AG04449 (cell line): ENCODE data around the gene SLX4IP.

ENCODE experiments used
- CTCF ChIA-PET: fragments of 350-600 bp; formaldehyde crosslinking; extraction: SDS; loops from one replicate; lab custom pipeline; 2021; ENCODE audit warnings: antibody characterized with exemption; lab: Yijun Ruan, JAX
- POLR2A ChIA-PET: fragments of 400-600, 350-600 bp; formaldehyde crosslinking; extraction: SDS; loops from one replicate; lab custom pipeline; 2020; ENCODE audit warnings: antibody characterized with exemption, inconsistent platforms; lab: Yijun Ruan, JAX
- DNase-seq: peaks from one replicate; pipeline ENCODE4 v3.0.0-alpha.2; 2010; ENCODE audit warnings: low read depth, low spot score
- H3K4me3 ChIP-seq: 2 replicates; pipeline ENCODE4 v1.5.1; 2011; ENCODE audit warnings: low read depth, mild to moderate bottlenecking, control low read depth, low read length
- CTCF ChIP-seq: IDR thresholded peaks from one replicate; pipeline ENCODE4 v1.5.1; 2011; ENCODE audit warnings: mild to moderate bottlenecking, moderate library complexity, low read length, control low read depth, inconsistent platforms; ENCODE audit not compliant: insufficient read depth; ENCODE audit errors: missing control alignments

Gene SLX4IP

DNA sequence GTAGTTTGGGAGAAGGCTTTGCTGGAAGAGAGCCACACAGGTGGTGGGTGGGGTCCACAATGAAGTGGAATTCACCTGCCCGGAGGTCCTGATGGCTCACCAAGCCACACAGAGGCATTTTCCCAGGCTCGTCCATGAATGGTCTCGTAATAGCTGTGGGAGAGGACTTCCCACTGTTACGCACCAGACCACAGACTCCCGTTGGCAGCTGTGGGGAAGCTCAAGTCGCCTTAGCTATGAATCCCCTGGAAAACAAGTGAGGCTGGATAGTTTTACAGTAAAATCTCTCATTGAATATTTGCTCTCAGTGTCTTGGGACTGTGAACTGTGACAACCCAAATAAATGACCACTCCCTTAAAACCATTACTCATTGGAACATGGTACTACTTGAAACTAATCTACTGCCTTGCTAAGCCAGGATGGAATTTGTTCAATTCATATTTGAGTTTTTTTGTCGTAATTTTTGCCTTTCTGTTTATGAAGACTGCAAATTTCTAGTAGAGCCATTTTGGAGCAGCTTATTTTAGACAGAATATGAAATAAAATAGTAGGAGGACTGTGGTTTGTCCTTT lies 159.3 kb downstream of the SLX4IP start:
- POLR2A ChIA-PET, result no interaction called here
- CTCF ChIA-PET, result no interaction called here
- no peak for DNase-seq
- no peak overlapping the region for H3K4me3 ChIP-seq
- TF ChIP-seq CTCF, result no peak

- no peak overlapping the region for H3K4me3 ChIP-seq
- TF ChIP-seq CTCF, result no peak
- ChIA-PET POLR2A (no interaction called here), CTCF (no interaction called here)
- no peak for DNase-seq
These were observed 160.2 kb downstream of the SLX4IP start for GRCh38 chr20:10595266-10595665.

GRCh38 chr20:10595985-10596384 lies 160.9 kb downstream of the SLX4IP start:
- CTCF ChIA-PET, result interaction anchor here (0.9 kb wide), 1 partner anchor 9 kb away, joined by 3 read pairs; no protein-coding TSS in a partner anchor
- POLR2A ChIA-PET, result interaction anchor here (0.7 kb wide), 1 partner anchor 13 kb away, joined by 3 read pairs; no protein-coding TSS in a partner anchor
- TF ChIP-seq CTCF, result no peak
- H3K4me3 ChIP-seq, result no peak overlapping the region
- DNase-seq, result no peak

DNA sequence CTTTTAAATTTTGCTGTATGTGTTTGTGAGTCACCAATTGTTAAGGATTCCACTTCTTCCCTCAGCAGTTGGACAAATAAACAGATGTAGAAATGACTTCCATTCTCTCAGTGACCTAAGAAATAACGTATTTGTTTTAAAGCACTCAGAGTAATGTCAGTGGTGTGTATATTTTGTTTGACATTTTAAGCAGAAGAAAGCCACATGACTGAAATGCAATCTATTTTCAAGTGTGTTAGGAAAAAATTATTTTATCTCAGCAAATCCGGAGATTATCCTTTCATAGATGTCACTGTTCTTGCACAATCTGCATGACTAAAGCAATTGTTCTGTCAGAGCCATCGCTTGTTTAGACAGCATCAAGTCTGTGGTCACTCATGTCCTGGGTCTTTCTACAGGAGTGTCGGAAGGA lies 161.6 kb downstream of the SLX4IP start:
- no peak overlapping the region for H3K4me3 ChIP-seq
- peak; percentile 44 for DNase-seq
- POLR2A ChIA-PET, result no interaction called here
- CTCF ChIA-PET, result interaction anchor here (0.9 to 1.0 kb wide), 2 partner anchors 14 kb away, joined by 3 to 4 read pairs; no protein-coding TSS in a partner anchor
- TF ChIP-seq CTCF, result no peak

- no peak overlapping the region for H3K4me3 ChIP-seq
- TF ChIP-seq CTCF, result no peak
- CTCF ChIA-PET, result interaction anchor here (0.9 to 1.0 kb wide), 2 partner anchors 13 to 15 kb away, joined by 3 to 4 read pairs; no protein-coding TSS in a partner anchor
- POLR2A ChIA-PET, result no interaction called here
- DNase-seq, result no peak
These were observed 162.5 kb downstream of the SLX4IP start for GRCh38 chr20:10597637-10598036.

DNA sequence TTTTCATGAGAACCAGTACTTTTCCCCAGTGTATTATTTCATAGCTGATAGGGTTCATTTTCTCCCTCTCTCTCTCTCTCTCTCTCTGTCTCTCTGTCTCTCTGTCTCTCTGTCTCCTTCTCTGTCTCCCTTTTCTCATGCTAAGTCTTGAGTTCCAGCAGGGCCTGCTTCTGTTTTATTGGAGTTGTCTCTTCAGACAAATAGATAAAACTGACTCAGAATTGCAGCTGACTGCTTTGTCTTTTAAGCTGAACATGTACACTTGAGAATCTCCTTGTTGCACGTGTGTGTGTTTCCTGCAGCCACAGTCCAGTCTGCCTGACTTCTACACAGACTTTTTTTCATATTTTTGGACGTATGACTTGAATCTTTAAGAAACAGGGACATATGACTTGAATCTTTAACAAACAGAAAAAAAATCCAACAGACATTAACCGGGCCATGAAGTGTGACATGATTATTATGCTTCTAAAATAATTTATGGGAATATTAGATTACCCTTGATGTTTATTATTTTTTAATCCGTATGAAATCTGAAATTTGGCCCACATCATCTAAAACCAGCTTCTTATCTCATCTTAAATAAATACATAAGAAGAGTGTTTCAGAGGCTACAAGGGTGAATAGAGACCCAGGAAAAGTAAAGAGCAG lies 167.2 kb downstream of the SLX4IP start:
- ChIA-PET POLR2A (no interaction called here), CTCF (interaction anchor here (1.0 kb wide), 1 partner anchor 50 kb away, joined by 3 read pairs; no protein-coding TSS in a partner anchor)
- H3K4me3 ChIP-seq, result no peak overlapping the region
- TF ChIP-seq CTCF, result no peak
- DNase-seq, result no peak
